ENCODE measurements around the gene MYL9. TPM values are rescaled to one million over a fixed set of nuclear protein-coding genes. Genes with fewer than 3 reads are reported as not detected.

Gene MYL9
- total RNA-seq, 6 donors from 2014 or later = 79.6 to 425 (median 169) TPM

DNA sequence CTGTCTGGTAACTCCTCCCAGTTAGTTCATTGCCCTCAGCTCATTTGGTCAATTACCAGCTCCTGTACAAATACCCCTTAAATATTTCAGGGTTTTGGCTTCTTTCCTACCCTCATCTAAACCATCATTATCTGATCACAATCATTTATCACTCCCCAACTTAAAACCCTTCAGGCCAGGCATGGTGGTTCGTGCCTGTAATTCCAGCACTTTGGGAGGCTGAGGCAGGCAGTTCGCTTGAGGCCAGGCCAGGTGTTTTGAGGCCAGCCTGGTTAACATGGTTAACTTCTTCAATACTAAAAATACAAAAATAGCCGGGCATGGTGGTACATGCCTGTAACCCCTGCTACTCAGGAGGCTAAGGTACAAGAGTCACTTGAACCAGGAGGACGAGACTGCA is 41.5 kb downstream of the MYL9 start:
- no peaks in the 10 kb centered on the region for H3K9me3 ChIP-seq
- DNase-seq (no peak), ATAC-seq (ENCODE audit: low FRiP score in 2 of 2) (no peak)
- WGBS, 2 donors = 93 to 95% methylated on average over 4 of the region's 4 CpGs
- H3K27me3 ChIP-seq = no peaks in the 10 kb centered on the region
- no peak for TF ChIP-seq EP300 (IDR thresholded peaks at IDR 0.05)
- TF ChIP-seq, protein P1, sequence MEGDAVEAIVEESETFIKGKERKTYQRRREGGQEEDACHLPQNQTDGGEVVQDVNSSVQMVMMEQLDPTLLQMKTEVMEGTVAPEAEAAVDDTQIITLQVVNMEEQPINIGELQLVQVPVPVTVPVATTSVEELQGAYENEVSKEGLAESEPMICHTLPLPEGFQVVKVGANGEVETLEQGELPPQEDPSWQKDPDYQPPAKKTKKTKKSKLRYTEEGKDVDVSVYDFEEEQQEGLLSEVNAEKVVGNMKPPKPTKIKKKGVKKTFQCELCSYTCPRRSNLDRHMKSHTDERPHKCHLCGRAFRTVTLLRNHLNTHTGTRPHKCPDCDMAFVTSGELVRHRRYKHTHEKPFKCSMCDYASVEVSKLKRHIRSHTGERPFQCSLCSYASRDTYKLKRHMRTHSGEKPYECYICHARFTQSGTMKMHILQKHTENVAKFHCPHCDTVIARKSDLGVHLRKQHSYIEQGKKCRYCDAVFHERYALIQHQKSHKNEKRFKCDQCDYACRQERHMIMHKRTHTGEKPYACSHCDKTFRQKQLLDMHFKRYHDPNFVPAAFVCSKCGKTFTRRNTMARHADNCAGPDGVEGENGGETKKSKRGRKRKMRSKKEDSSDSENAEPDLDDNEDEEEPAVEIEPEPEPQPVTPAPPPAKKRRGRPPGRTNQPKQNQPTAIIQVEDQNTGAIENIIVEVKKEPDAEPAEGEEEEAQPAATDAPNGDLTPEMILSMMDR (IDR thresholded peaks at IDR 0.05) = no peak
- TF ChIP-seq POLR2A (IDR thresholded peaks at IDR 0.05) = no peak
- TF ChIP-seq POLR2AphosphoS5 (IDR thresholded peaks at IDR 0.05) = no peak
- H3K27ac ChIP-seq = no peak overlapping the region
- H3K36me3 ChIP-seq = peaks cover 0 to 41% (median 26%) of the 10 kb centered on the region in 4 donors
- H3K4me1 ChIP-seq = no peaks in the 10 kb centered on the region
- H3K4me3 ChIP-seq = no peak overlapping the region

DNA sequence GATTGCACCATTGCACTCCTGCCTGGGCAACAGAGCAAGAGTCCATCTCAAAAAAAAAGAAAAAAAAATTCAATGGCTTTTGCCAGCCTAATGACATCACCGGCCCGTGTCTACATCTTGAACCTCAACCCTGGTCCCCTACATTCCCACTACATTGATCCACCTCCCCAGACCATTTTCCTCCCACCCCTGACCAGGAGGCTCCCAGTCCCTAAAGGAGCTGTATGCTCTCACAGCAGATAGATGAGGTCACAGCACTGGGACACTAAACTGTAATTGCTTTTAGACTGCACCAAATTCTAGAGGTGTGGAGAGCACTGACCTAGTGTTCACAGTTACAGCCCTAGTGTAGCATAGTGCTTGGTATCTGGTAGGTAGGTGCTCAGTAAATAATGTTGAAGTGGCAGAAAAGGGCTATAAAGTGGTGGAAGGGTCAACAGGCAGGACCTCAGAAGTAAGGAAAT is 42.7 kb downstream of the MYL9 start:
- DNase-seq (no peak), ATAC-seq (ENCODE audit: low FRiP score in 2 of 2) (no peak)
- 88 to 89% methylated on average over 2 of the region's 2 CpGs for WGBS, 2 donors
- Histone ChIP-seq H3K36me3 (peaks cover 0 to 42% (median 22%) of the 10 kb centered on the region in 4 donors), H3K27ac (no peak overlapping the region), H3K4me1 (no peaks in the 10 kb centered on the region), H3K4me3 (no peak overlapping the region), H3K9me3 (no peaks in the 10 kb centered on the region), H3K27me3 (no peaks in the 10 kb centered on the region)
- TF ChIP-seq POLR2A (IDR thresholded peaks at IDR 0.05) (no peak), POLR2AphosphoS5 (IDR thresholded peaks at IDR 0.05) (no peak), EP300 (IDR thresholded peaks at IDR 0.05) (no peak)
- TF ChIP-seq, protein P1 (IDR thresholded peaks at IDR 0.05) = no peak

DNA sequence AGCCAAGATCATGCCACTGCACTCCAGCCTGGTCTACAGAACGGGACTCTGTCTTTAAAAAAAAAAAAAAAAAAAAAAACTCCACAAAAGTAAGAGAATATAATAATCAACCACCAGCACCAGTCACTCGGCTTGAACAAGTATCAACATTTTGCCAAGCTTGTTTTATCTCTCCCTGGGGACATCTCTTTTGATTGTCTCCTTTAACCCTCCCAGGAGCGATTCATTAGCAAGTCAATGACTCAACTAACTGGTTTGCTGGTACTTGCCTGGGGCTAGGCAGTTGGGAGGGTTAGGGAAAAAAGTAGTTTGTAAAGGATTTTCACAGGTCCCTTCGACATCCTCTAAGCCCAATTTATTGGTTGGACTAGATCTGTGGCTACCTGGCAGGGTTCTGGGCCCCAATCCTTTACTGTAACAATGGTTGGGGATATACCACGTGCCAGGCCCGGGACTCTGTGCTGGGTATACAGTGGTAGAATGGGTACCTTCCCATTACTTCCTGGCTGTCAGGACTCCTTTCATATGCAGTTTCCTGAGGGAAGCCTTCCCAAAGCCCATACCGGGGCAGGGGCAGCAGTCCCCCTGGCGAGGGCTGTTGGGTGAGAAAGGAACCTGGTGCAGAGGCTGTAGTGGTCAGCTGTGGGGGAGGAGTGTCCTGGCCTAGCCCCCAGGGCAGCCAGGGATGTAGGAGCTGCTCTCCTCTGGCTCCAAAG is 44.2 kb downstream of the MYL9 start:
- H3K27me3 ChIP-seq = no peaks in the 10 kb centered on the region

DNA sequence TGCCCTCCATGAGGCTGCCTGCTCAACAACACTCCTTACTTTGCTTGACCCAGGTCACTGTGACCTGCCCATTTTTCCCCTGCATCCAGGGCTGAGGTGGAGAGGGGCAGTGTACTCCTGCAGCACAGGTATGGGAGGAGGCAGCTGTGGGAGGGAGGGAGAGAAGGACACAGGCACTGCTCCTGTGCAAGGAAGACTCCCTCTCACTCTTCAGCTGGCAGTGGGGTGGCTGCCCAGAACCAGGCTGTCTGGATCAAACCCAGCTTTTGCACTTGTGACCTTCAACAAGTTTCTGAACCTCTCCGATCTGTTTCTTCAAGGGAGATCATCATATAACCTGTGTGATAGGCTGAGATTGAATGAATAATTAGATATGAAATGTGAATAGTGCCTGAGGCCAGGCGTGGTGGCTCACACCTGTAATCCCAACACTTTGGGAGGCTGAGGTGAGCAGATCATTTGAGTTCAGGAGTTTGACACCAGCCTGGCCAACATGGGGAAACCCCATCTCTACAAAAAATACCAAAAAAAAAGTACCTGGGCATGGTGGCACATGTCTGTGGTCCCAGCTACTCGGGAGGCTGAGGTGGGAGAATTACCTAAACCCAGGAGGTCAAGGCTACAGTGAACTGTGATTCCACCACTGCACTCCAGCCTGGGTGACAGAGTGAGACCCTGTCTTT is 46.2 kb downstream of the MYL9 start:
- WGBS, 2 donors = 88 to 95% methylated on average over 3 of the region's 3 CpGs
- ATAC-seq (ENCODE audit: low FRiP score in 2 of 2) = no peak

More for the DNA sequence above, 44.2 kb downstream of the MYL9 start:
- DNase-seq = no peak
- Histone ChIP-seq H3K9me3 (no peaks in the 10 kb centered on the region), H3K27ac (no peak overlapping the region), H3K4me3 (no peak overlapping the region), H3K36me3 (peaks cover 0 to 37% (median 11%) of the 10 kb centered on the region in 4 donors), H3K4me1 (no peaks in the 10 kb centered on the region)
- ATAC-seq (ENCODE audit: low FRiP score in 2 of 2) = no peak
- WGBS, 2 donors = 82 to 86% methylated on average over 8 of the region's 8 CpGs
- TF ChIP-seq POLR2AphosphoS5 (IDR thresholded peaks at IDR 0.05) (no peak), POLR2A (IDR thresholded peaks at IDR 0.05) (no peak), EP300 (IDR thresholded peaks at IDR 0.05) (no peak)
- TF ChIP-seq, protein P1 (IDR thresholded peaks at IDR 0.05) = no peak

More for the DNA sequence above, 46.2 kb downstream of the MYL9 start:
- Histone ChIP-seq H3K27me3 (no peaks in the 10 kb centered on the region), H3K36me3 (peaks cover 0 to 32% (median 12%) of the 10 kb centered on the region in 4 donors), H3K27ac (no peak overlapping the region), H3K4me3 (no peak overlapping the region), H3K4me1 (peaks cover 0 to 11% (median 0%) of the 10 kb centered on the region in 4 donors), H3K9me3 (no peaks in the 10 kb centered on the region)
- TF ChIP-seq POLR2AphosphoS5 (IDR thresholded peaks at IDR 0.05) = no peak
- TF ChIP-seq POLR2A (IDR thresholded peaks at IDR 0.05) = no peak
- TF ChIP-seq, protein P1 (IDR thresholded peaks at IDR 0.05) = no peak
- TF ChIP-seq EP300 (IDR thresholded peaks at IDR 0.05) = no peak
- no peak for DNase-seq
